ENCODE data around the gene SMAD1.

Gene SMAD1

DNA sequence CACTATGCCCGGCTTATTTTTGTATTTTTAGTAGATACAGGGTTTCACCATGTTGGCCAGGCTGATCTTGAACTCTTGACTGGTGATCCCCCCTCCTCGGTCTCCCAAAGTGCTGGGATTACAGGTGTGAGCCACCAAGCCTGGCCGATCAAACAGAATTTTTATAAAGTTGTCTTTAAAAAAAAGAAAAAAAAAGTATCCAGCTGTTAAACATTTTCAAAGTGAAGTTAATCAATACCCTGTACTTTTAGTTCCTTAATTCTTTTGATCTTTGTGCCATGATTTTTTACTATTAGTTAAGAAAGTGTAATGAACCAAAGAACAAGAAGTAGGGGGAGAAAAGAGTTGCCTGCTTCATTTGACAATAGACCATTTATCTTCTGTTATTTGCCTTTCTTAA lies 24.3 kb downstream of the SMAD1 start:
- H3K9me3 ChIP-seq (ENCODE audit: low read length) = no peaks in the 10 kb centered on the region
- H3K27me3 ChIP-seq (ENCODE audit: control insufficient read depth in 1 of 2, insufficient read depth in 2 of 2, low read length in 2 of 2) = no peaks in the 10 kb centered on the region
- peaks cover 16% of the 10 kb centered on the region for H3K4me1 ChIP-seq (ENCODE audit: insufficient read depth, low read length)
- no peaks in the 10 kb centered on the region for H3K36me3 ChIP-seq (ENCODE audit: insufficient read depth, low read length)
- H3K4me3 ChIP-seq (ENCODE audit: low read depth in 1 of 2, low read length in 2 of 2) = no peak overlapping the region
- no peak overlapping the region for H3K9ac ChIP-seq (ENCODE audit: low read length)
- H3K27ac ChIP-seq (ENCODE audit: low read depth, low read length) = no peak overlapping the region

DNA sequence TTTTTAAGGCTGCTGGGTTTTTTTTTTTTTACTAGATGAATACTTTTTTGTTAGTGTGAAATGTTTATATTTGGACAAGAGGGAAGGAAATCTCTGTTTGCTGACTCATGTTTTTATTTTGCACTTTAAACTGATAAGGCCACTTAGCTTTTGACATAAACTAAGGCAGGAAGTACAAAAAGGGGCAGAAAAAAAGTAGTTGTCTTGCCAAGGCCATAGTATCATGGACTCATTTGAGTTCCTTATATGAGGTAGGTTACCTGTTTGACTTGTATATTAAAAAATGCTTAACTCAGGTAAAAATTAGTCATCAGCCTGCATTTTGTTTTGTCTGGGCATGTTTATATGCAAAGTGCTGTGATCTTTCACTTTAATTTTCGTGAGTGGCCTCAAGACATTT lies 26.0 kb downstream of the SMAD1 start:
- Histone ChIP-seq H3K9ac (ENCODE audit: low read length) (no peak overlapping the region), H3K4me3 (ENCODE audit: low read depth in 1 of 2, low read length in 2 of 2) (no peak overlapping the region), H3K36me3 (ENCODE audit: insufficient read depth, low read length) (no peaks in the 10 kb centered on the region), H3K9me3 (ENCODE audit: low read length) (no peaks in the 10 kb centered on the region), H3K4me1 (ENCODE audit: insufficient read depth, low read length) (peaks cover 12% of the 10 kb centered on the region), H3K27me3 (ENCODE audit: control insufficient read depth in 1 of 2, insufficient read depth in 2 of 2, low read length in 2 of 2) (no peaks in the 10 kb centered on the region), H3K27ac (ENCODE audit: low read depth, low read length) (no peak overlapping the region)

DNA sequence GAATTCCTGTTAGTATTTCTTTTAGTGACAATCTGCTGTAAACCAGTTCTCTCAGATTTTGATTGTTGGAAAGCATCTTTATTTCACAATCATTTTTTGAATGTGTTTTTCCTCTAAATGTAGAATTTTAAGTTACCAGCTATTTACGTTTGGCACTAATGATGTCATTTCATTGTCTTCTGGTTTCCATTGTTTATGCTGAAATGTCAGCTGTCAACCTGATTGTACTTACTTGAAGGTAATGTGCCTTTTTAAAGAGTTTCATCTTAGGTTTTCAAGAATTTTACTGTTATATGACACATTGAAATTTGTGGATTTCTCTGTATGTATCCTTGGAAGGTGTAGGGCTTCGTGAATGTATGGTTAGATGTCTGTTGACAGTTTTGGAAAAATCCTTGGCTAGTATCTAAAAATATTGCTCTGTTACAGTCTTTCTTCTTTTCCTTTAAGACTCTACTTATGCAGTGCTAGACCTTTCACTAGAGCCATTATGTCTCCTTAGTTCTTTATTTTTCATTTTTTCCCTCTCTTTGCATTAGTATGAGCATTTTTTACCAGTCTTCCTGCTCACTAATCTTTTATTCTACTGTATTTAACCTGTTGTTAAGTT lies 30.4 kb downstream of the SMAD1 start:
- Histone ChIP-seq H3K36me3 (ENCODE audit: insufficient read depth, low read length) (no peaks in the 10 kb centered on the region), H3K4me3 (ENCODE audit: low read depth in 1 of 2, low read length in 2 of 2) (no peak overlapping the region), H3K27ac (ENCODE audit: low read depth, low read length) (no peak overlapping the region), H3K27me3 (ENCODE audit: control insufficient read depth in 1 of 2, insufficient read depth in 2 of 2, low read length in 2 of 2) (no peaks in the 10 kb centered on the region), H3K4me1 (ENCODE audit: insufficient read depth, low read length) (peaks cover 7% of the 10 kb centered on the region), H3K9ac (ENCODE audit: low read length) (no peak overlapping the region), H3K9me3 (ENCODE audit: low read length) (no peaks in the 10 kb centered on the region)

DNA sequence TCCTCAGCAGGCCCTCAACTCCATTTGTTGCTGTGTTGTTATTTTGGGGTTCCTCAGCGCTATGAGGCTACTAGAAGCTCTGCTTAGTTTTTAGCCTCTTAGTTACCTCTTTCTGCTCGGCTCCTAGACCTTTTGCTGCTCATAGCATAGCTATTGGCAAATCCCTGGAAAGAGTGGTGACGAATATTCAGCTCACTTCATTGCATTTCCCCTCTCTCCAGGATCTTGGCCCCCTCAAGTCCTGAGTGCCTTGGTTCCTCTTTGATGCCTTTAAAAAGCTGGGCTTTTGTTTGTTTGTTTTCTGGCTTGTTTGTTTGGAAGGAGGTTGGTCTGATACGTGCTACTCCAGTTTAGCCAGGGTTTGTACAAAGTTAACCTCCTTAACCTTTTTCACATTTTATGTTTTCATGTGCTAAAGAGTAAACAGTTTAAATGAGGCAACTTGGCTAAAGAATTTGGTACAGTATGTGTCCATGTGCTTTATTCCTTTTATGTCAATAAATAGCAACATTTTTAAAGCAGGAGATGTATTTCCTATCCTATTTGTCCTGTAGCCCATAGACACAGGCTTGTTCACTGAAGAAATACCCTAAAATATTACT lies 31.5 kb downstream of the SMAD1 start:
- Histone ChIP-seq H3K36me3 (ENCODE audit: insufficient read depth, low read length) (no peaks in the 10 kb centered on the region), H3K4me1 (ENCODE audit: insufficient read depth, low read length) (no peaks in the 10 kb centered on the region), H3K9ac (ENCODE audit: low read length) (no peak overlapping the region), H3K27me3 (ENCODE audit: control insufficient read depth in 1 of 2, insufficient read depth in 2 of 2, low read length in 2 of 2) (no peaks in the 10 kb centered on the region), H3K9me3 (ENCODE audit: low read length) (no peaks in the 10 kb centered on the region), H3K27ac (ENCODE audit: low read depth, low read length) (no peak overlapping the region), H3K4me3 (ENCODE audit: low read depth in 1 of 2, low read length in 2 of 2) (no peak overlapping the region)

DNA sequence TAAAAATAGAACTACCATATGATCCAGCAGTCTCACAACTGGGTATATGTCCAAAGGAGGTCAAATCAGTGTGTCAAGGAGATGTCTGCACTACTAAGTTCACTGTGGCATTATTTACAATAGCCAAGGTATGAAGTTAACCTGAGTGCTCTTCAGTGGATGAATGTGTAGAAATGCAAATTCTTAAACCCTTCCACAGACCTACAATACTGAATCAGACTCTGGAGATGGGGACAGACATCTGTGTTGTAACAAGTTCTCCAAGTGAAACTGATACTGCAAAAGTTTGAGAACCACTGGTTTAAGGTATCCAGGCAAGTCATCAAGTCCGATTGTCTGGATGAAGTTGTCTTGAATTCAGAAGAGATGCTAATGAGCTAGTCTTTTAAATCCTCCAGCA lies 38.5 kb downstream of the SMAD1 start:
- Histone ChIP-seq H3K27me3 (ENCODE audit: control insufficient read depth in 1 of 2, insufficient read depth in 2 of 2, low read length in 2 of 2) (no peaks in the 10 kb centered on the region), H3K9me3 (ENCODE audit: low read length) (no peaks in the 10 kb centered on the region), H3K4me1 (ENCODE audit: insufficient read depth, low read length) (peaks cover 9% of the 10 kb centered on the region), H3K27ac (ENCODE audit: low read depth, low read length) (no peak overlapping the region), H3K9ac (ENCODE audit: low read length) (no peak overlapping the region), H3K36me3 (ENCODE audit: insufficient read depth, low read length) (no peaks in the 10 kb centered on the region), H3K4me3 (ENCODE audit: low read depth in 1 of 2, low read length in 2 of 2) (no peak overlapping the region)

DNA sequence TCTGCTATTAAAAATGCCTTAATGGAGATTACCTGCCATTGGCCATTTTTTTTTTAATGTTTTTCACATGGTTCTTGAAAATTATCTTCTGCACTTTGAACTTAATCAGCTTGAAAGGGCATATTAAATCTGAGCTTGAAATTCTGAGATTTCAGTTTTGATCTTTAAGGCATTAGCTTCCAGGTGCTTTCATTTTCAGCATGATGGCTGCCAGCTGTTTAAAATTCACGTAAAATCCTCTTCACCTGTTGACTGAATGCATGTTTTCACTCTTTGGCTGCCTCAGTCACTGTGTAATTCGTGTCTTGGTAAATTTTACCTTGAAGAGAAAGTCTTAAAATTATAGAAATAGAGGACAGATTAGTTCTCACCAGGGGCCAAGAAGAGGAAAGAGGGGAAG lies 39.6 kb downstream of the SMAD1 start:
- Histone ChIP-seq H3K27ac (ENCODE audit: low read depth, low read length) (no peak overlapping the region), H3K9me3 (ENCODE audit: low read length) (no peaks in the 10 kb centered on the region), H3K4me3 (ENCODE audit: low read depth in 1 of 2, low read length in 2 of 2) (no peak overlapping the region), H3K36me3 (ENCODE audit: insufficient read depth, low read length) (no peaks in the 10 kb centered on the region), H3K4me1 (ENCODE audit: insufficient read depth, low read length) (peaks cover 17% of the 10 kb centered on the region), H3K9ac (ENCODE audit: low read length) (no peak overlapping the region), H3K27me3 (ENCODE audit: control insufficient read depth in 1 of 2, insufficient read depth in 2 of 2, low read length in 2 of 2) (no peaks in the 10 kb centered on the region)

DNA sequence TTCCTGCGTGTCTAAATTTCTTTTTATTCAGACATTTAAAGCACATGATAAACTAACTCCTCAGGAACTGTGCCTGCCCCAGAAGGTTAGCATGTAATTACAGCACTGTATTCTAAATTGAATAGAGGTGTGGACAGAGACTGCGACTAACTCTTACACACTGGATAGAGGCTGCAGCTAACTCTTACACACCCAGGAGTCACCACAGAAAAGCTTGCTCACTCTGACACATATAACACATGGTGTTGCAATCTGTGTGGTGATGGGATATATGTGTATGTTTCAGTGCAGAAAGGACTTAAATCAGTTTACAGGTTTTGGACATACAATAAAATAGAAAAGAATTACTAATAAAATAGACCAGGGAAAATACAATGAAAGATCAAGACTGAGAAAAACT lies 41.5 kb downstream of the SMAD1 start:
- Histone ChIP-seq H3K9ac (ENCODE audit: low read length) (no peak overlapping the region), H3K36me3 (ENCODE audit: insufficient read depth, low read length) (no peaks in the 10 kb centered on the region), H3K4me3 (ENCODE audit: low read depth in 1 of 2, low read length in 2 of 2) (no peak overlapping the region), H3K4me1 (ENCODE audit: insufficient read depth, low read length) (peaks cover 17% of the 10 kb centered on the region), H3K27ac (ENCODE audit: low read depth, low read length) (no peak overlapping the region), H3K9me3 (ENCODE audit: low read length) (no peaks in the 10 kb centered on the region), H3K27me3 (ENCODE audit: control insufficient read depth in 1 of 2, insufficient read depth in 2 of 2, low read length in 2 of 2) (no peaks in the 10 kb centered on the region)

DNA sequence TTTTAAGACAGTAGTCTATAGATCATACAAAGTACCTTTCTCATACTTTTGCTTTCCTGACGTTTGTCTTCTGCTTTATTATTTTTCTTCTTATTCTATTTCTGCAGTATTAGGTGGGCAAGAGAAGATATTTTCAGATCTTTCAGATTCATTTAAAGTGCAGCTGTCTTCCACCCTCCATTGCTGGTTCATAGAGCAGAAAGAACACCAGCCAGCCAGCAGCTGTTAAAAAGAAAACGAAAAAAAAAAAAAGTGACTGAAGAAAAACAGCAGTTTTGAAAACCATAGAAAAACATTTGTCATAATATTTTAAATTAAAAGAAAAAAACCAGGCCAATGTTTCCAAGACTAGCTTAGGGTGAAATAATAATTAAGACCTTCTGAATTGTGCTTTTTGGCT lies 42.9 kb downstream of the SMAD1 start:
- Histone ChIP-seq H3K4me3 (ENCODE audit: low read depth in 1 of 2, low read length in 2 of 2) (no peak overlapping the region), H3K9ac (ENCODE audit: low read length) (no peak overlapping the region), H3K9me3 (ENCODE audit: low read length) (no peaks in the 10 kb centered on the region), H3K4me1 (ENCODE audit: insufficient read depth, low read length) (peaks cover 23% of the 10 kb centered on the region), H3K36me3 (ENCODE audit: insufficient read depth, low read length) (no peaks in the 10 kb centered on the region), H3K27ac (ENCODE audit: low read depth, low read length) (no peak overlapping the region), H3K27me3 (ENCODE audit: control insufficient read depth in 1 of 2, insufficient read depth in 2 of 2, low read length in 2 of 2) (no peaks in the 10 kb centered on the region)

DNA sequence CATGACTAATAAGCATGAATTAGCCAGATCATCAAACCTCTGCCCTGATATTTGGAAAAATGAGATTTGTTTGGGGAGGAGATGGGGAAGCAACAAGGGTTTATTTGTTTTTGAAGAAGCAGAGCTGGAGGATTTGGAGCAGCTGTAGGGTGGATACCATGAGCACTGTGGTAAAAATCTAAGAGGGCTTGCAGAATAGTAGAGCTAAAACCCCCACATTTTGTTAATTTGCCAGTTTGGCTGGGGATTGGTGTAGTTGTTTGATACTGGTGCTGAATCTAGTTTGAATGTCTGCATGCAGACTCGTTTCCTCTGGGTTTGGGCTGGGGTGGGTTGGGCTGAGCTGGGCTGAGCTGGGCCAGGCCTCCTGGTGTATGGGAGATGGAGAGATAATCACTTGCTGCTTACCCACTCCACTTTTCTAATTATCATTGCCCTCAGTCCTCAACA lies 43.7 kb downstream of the SMAD1 start:
- H3K4me3 ChIP-seq (ENCODE audit: low read depth in 1 of 2, low read length in 2 of 2) = no peak overlapping the region
- no peak overlapping the region for H3K9ac ChIP-seq (ENCODE audit: low read length)
- H3K36me3 ChIP-seq (ENCODE audit: insufficient read depth, low read length) = no peaks in the 10 kb centered on the region
- H3K27me3 ChIP-seq (ENCODE audit: control insufficient read depth in 1 of 2, insufficient read depth in 2 of 2, low read length in 2 of 2) = no peaks in the 10 kb centered on the region
- no peaks in the 10 kb centered on the region for H3K9me3 ChIP-seq (ENCODE audit: low read length)
- H3K4me1 ChIP-seq (ENCODE audit: insufficient read depth, low read length) = peaks cover 29% of the 10 kb centered on the region
- no peak overlapping the region for H3K27ac ChIP-seq (ENCODE audit: low read depth, low read length)

DNA sequence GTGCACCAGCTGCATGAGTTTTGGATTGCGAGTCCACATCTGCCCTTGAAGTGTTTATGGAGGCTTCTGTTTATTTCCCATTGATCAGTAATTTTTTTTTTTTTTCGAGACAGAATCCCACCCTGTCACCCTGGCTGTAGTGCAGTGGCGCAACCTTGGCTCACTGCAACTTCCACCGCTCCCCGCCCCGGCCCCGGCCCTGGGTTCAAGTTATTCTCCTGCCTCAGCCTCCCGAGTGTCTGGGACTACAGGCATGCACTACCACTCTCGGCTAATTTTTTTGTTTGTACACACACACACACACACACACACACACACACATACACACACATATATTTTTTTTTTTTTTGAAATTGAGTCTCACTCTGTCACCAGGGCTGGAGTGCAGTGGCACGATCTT lies 46.1 kb downstream of the SMAD1 start:
- H3K36me3 ChIP-seq (ENCODE audit: insufficient read depth, low read length) = no peaks in the 10 kb centered on the region
- no peak overlapping the region for H3K9ac ChIP-seq (ENCODE audit: low read length)
- H3K27me3 ChIP-seq (ENCODE audit: control insufficient read depth in 1 of 2, insufficient read depth in 2 of 2, low read length in 2 of 2) = no peaks in the 10 kb centered on the region
- H3K4me1 ChIP-seq (ENCODE audit: insufficient read depth, low read length) = peaks cover 38% of the 10 kb centered on the region
- H3K4me3 ChIP-seq (ENCODE audit: low read depth in 1 of 2, low read length in 2 of 2) = no peak overlapping the region
- no peak overlapping the region for H3K27ac ChIP-seq (ENCODE audit: low read depth, low read length)
- H3K9me3 ChIP-seq (ENCODE audit: low read length) = no peaks in the 10 kb centered on the region

DNA sequence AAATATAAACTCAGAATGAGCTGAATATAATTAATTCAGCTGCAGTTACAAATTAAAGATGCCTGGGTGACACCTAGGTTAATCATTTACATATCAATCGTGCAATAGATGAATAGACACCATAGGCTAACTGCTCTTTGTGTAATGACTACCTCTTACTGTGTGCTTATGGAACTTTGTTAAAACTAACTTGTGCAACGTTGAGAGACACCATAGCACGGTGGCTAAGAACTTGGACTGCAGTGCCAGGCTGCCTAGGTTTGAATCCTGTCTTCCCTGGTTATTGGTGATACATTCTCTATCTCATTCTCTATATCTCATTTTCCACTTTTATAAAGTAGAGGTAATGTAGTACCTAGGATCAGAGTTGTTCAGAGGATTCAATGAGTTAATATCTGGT lies 46.9 kb downstream of the SMAD1 start:
- no peak overlapping the region for H3K9ac ChIP-seq (ENCODE audit: low read length)

DNA sequence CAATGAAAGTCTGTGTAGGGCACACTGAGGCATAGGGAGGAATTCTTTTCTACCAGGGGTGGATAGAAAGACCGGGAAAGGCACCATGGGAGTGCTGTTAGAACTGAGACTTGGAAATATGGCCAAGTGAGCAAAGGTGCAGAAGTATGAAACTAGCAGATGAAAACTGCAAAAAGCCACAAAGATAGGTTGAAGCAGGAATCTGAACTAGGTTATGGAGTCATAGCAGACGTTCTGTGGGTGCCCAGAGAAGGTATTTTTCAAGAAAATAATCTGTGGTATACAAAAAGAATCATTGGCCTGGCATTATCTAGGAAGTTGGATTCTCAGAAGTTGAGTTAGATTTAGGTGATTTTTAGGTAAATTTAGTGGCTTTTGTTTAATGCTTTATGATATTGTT lies 48.5 kb downstream of the SMAD1 start:
- H3K4me1 ChIP-seq (ENCODE audit: insufficient read depth, low read length) = peaks cover 29% of the 10 kb centered on the region
- H3K27ac ChIP-seq (ENCODE audit: low read depth, low read length) = no peak overlapping the region
- H3K9ac ChIP-seq (ENCODE audit: low read length) = no peak overlapping the region
- H3K36me3 ChIP-seq (ENCODE audit: insufficient read depth, low read length) = no peaks in the 10 kb centered on the region
- H3K4me3 ChIP-seq (ENCODE audit: low read depth in 1 of 2, low read length in 2 of 2) = no peak overlapping the region
- no peaks in the 10 kb centered on the region for H3K9me3 ChIP-seq (ENCODE audit: low read length)
- no peaks in the 10 kb centered on the region for H3K27me3 ChIP-seq (ENCODE audit: control insufficient read depth in 1 of 2, insufficient read depth in 2 of 2, low read length in 2 of 2)

More for the DNA sequence above, 46.9 kb downstream of the SMAD1 start:
- H3K4me1 ChIP-seq (ENCODE audit: insufficient read depth, low read length) = peaks cover 38% of the 10 kb centered on the region
- H3K27ac ChIP-seq (ENCODE audit: low read depth, low read length) = no peak overlapping the region
- H3K9me3 ChIP-seq (ENCODE audit: low read length) = no peaks in the 10 kb centered on the region
- H3K36me3 ChIP-seq (ENCODE audit: insufficient read depth, low read length) = no peaks in the 10 kb centered on the region
- no peaks in the 10 kb centered on the region for H3K27me3 ChIP-seq (ENCODE audit: control insufficient read depth in 1 of 2, insufficient read depth in 2 of 2, low read length in 2 of 2)
- H3K4me3 ChIP-seq (ENCODE audit: low read depth in 1 of 2, low read length in 2 of 2) = no peak overlapping the region

Measured in muscle layer of colon (tissue), 2 donors.